Measurements from ENCODE around the gene SLC15A4.

- TF ChIP-seq POLR2A (IDR thresholded peaks at IDR 0.05): no peak
- TF ChIP-seq, protein P1, sequence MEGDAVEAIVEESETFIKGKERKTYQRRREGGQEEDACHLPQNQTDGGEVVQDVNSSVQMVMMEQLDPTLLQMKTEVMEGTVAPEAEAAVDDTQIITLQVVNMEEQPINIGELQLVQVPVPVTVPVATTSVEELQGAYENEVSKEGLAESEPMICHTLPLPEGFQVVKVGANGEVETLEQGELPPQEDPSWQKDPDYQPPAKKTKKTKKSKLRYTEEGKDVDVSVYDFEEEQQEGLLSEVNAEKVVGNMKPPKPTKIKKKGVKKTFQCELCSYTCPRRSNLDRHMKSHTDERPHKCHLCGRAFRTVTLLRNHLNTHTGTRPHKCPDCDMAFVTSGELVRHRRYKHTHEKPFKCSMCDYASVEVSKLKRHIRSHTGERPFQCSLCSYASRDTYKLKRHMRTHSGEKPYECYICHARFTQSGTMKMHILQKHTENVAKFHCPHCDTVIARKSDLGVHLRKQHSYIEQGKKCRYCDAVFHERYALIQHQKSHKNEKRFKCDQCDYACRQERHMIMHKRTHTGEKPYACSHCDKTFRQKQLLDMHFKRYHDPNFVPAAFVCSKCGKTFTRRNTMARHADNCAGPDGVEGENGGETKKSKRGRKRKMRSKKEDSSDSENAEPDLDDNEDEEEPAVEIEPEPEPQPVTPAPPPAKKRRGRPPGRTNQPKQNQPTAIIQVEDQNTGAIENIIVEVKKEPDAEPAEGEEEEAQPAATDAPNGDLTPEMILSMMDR (IDR thresholded peaks at IDR 0.05): no peak
Measured at GRCh38 chr12:128790653-128791373, 32.9 kb downstream of the SLC15A4 start.

Data from Peyer's patch (tissue), 4 donors.